ENCODE results near the gene CNTNAP2. TPM values are rescaled to one million over a fixed set of nuclear protein-coding genes. Genes with fewer than 3 reads are reported as not detected.

CNTNAP2 gene
- total and polyA plus RNA-seq, 2 donors (not counting 1 experiment from before 2014, with no cell fraction given), result not detected

GRCh38 chr7:148337995-148338747 is 2221.6 kb downstream of the CNTNAP2 start:
- TF ChIP-seq EZH2 (IDR thresholded peaks at IDR 0.05; ENCODE audit: low read length, missing control alignments) (no peak), CTCF (conservative IDR thresholded peaks at IDR 0.05 in 1 of 2, IDR thresholded peaks at IDR 0.05 in 1 of 2; ENCODE audit: low read depth in 1 of 2, low read length in 2 of 2) (no peak)
- Histone ChIP-seq H3K9me3 (ENCODE audit: control insufficient read depth, insufficient read depth, low read depth, low read length) (no peaks in the 10 kb centered on the region), H3K36me3 (ENCODE audit: control insufficient read depth, insufficient read depth, low read length) (no peaks in the 10 kb centered on the region), H3K4me3 (replicated peaks in 1 of 4; ENCODE audit: control extremely low read depth in 1 of 4, insufficient read depth in 1 of 4, low read depth in 3 of 4, low read length in 4 of 4) (no peak overlapping the region), H3K9ac (ENCODE audit: insufficient read depth, low read length) (no peak overlapping the region), H4K20me1 (ENCODE audit: control insufficient read depth, extremely low read depth, insufficient read depth, low read length) (no peaks in the 10 kb centered on the region), H2AFZ (ENCODE audit: low read length) (no peak overlapping the region), H3K79me2 (ENCODE audit: control insufficient read depth, insufficient read depth, low read length) (no peaks in the 10 kb centered on the region), H3K27ac (ENCODE audit: insufficient read depth, low read length) (no peak overlapping the region), H3K4me2 (ENCODE audit: extremely low read depth, insufficient read depth, low read length) (no peak overlapping the region), H3K4me1 (ENCODE audit: control insufficient read depth, extremely low read depth, insufficient read depth, low read length) (no peaks in the 10 kb centered on the region), H3K27me3 (ENCODE audit: control insufficient read depth, insufficient read depth, low read length) (no peaks in the 10 kb centered on the region)
- DNase-seq (ENCODE audit: low read depth in 2 of 2), result no peak

GRCh38 chr7:148340438-148341280 is 2224.1 kb downstream of the CNTNAP2 start:
- DNase-seq (ENCODE audit: low read depth in 2 of 2), result no peak
- Histone ChIP-seq H3K36me3 (ENCODE audit: control insufficient read depth, insufficient read depth, low read length) (no peaks in the 10 kb centered on the region), H3K9me3 (ENCODE audit: control insufficient read depth, insufficient read depth, low read depth, low read length) (no peaks in the 10 kb centered on the region), H3K9ac (ENCODE audit: insufficient read depth, low read length) (no peak overlapping the region), H3K27ac (ENCODE audit: insufficient read depth, low read length) (no peak overlapping the region), H3K4me1 (ENCODE audit: control insufficient read depth, extremely low read depth, insufficient read depth, low read length) (no peaks in the 10 kb centered on the region), H2AFZ (ENCODE audit: low read length) (no peak overlapping the region), H3K79me2 (ENCODE audit: control insufficient read depth, insufficient read depth, low read length) (no peaks in the 10 kb centered on the region), H4K20me1 (ENCODE audit: control insufficient read depth, extremely low read depth, insufficient read depth, low read length) (no peaks in the 10 kb centered on the region), H3K4me2 (ENCODE audit: extremely low read depth, insufficient read depth, low read length) (no peak overlapping the region), H3K27me3 (ENCODE audit: control insufficient read depth, insufficient read depth, low read length) (no peaks in the 10 kb centered on the region), H3K4me3 (replicated peaks in 1 of 4; ENCODE audit: control extremely low read depth in 1 of 4, insufficient read depth in 1 of 4, low read depth in 3 of 4, low read length in 4 of 4) (no peak overlapping the region)
- TF ChIP-seq EZH2 (IDR thresholded peaks at IDR 0.05; ENCODE audit: low read length, missing control alignments), result no peak
- TF ChIP-seq CTCF (conservative IDR thresholded peaks at IDR 0.05 in 1 of 2, IDR thresholded peaks at IDR 0.05 in 1 of 2; ENCODE audit: low read depth in 1 of 2, low read length in 2 of 2), result no peak

- H4K20me1 ChIP-seq (ENCODE audit: control insufficient read depth, extremely low read depth, insufficient read depth, low read length), result no peaks in the 10 kb centered on the region
- no peaks in the 10 kb centered on the region for H3K9me3 ChIP-seq (ENCODE audit: control insufficient read depth, insufficient read depth, low read depth, low read length)
- no peaks in the 10 kb centered on the region for H3K79me2 ChIP-seq (ENCODE audit: control insufficient read depth, insufficient read depth, low read length)
- no peaks in the 10 kb centered on the region for H3K27me3 ChIP-seq (ENCODE audit: control insufficient read depth, insufficient read depth, low read length)
- no peaks in the 10 kb centered on the region for H3K36me3 ChIP-seq (ENCODE audit: control insufficient read depth, insufficient read depth, low read length)
- no peak overlapping the region for H3K27ac ChIP-seq (ENCODE audit: insufficient read depth, low read length)
- no peak for TF ChIP-seq EZH2 (IDR thresholded peaks at IDR 0.05; ENCODE audit: low read length, missing control alignments)
- TF ChIP-seq CTCF (conservative IDR thresholded peaks at IDR 0.05 in 1 of 2, IDR thresholded peaks at IDR 0.05 in 1 of 2; ENCODE audit: low read depth in 1 of 2, low read length in 2 of 2), result no peak
- no peak overlapping the region for H3K9ac ChIP-seq (ENCODE audit: insufficient read depth, low read length)
- no peaks in the 10 kb centered on the region for H3K4me1 ChIP-seq (ENCODE audit: control insufficient read depth, extremely low read depth, insufficient read depth, low read length)
- no peak overlapping the region for H3K4me3 ChIP-seq (replicated peaks in 1 of 4; ENCODE audit: control extremely low read depth in 1 of 4, insufficient read depth in 1 of 4, low read depth in 3 of 4, low read length in 4 of 4)
- no peak overlapping the region for H2AFZ ChIP-seq (ENCODE audit: low read length)
- no peak overlapping the region for H3K4me2 ChIP-seq (ENCODE audit: extremely low read depth, insufficient read depth, low read length)
- no peak for DNase-seq (ENCODE audit: low read depth in 2 of 2)
Observed at GRCh38 chr7:148344406-148344805, 2227.8 kb downstream of the CNTNAP2 start.

Data from fibroblast of lung (primary cell).